Colonic mucosa (tissue), 4 donors: ENCODE data around the gene MTNR1A. TPM values are rescaled to one million over a fixed set of nuclear protein-coding genes. Genes with fewer than 3 reads are reported as not detected.

ENCODE experiments used
- DNase-seq: peaks from one replicate; pipeline ENCODE4 v3.0.0-alpha.2; 2020
- H3K27ac ChIP-seq: fragments of 200-600 bp; one replicate; pipeline ENCODE4 v1.8.0; 2021
- H3K27me3 ChIP-seq: fragments of 200-600 bp; one replicate; pipeline ENCODE4 v1.8.0; 2021
- H3K36me3 ChIP-seq: fragments of 200-600 bp; one replicate; pipeline ENCODE4 v1.8.0; 2021
- H3K4me1 ChIP-seq: fragments of 200-600 bp; one replicate; pipeline ENCODE4 v1.8.0; 2021; ENCODE audit warnings: mild to moderate bottlenecking
- H3K4me3 ChIP-seq: fragments of 200-600 bp; one replicate; pipeline ENCODE4 v1.8.0; 2021
- H3K9ac ChIP-seq, 2 donors: one replicate each; pipeline ENCODE4 v1.7.0; 2013; ENCODE audit warnings: control low read depth in 2 of 2, low read depth in 2 of 2, low read length in 2 of 2
- H3K9me3 ChIP-seq: fragments of 200-600 bp; one replicate; pipeline ENCODE4 v1.8.0; 2021
- CTCF ChIP-seq: fragments of 200-600 bp; IDR thresholded peaks from one replicate; pipeline ENCODE4 v1.8.0; 2022; ENCODE audit warnings: antibody characterized with exemption, mild to moderate bottlenecking
- intact Hi-C: fragments of 100-400 bp; cut with DNase I; formaldehyde crosslinking; loops from one replicate; pipeline ENCODE4 v1.14.1; 2022
- total RNA-seq, 2 donors: library from RNA; stranded (reverse); fragmentation: NEBNext Ultra II Directional in 1 of 2; extraction: Animal tissue kit (Norgen Biotek cat#: 25700) in 1 of 2; gene quantifications; one replicate each; pipeline ENCODE4 v1.2.1, GENCODE V29; 2021
- donor health status: healthy.
- donor health status: DM: no; HTN: no; CAD: no.
- donor health status: DM: no; HTN: no; CAD: no.

MTNR1A gene
- total RNA-seq, 2 donors from 2014 or later, result 1.3 to 3.9 TPM

- TF ChIP-seq CTCF, result no peak
- Histone ChIP-seq H3K4me1 (no peaks in the 10 kb centered on the region), H3K27ac (peak overlapping the region; percentile 86), H3K4me3 (peak overlapping the region; percentile 44), H3K36me3 (no peaks in the 10 kb centered on the region), H3K9me3 (no peaks in the 10 kb centered on the region), H3K9ac (peak overlapping the region in 1 of 2 donors; percentile 54), H3K27me3 (no peaks in the 10 kb centered on the region)
- DNase-seq, result peak; percentile 56
- intact Hi-C loops, result no loop called here
Observed at GRCh38 chr4:186553717-186554116, 1.6 kb downstream of the MTNR1A start.

- Histone ChIP-seq H3K36me3 (no peaks in the 10 kb centered on the region), H3K27me3 (no peaks in the 10 kb centered on the region)
- intact Hi-C loops, result no loop called here
Observed at GRCh38 chr4:186551849-186552248, 3.5 kb downstream of the MTNR1A start.

GRCh38 chr4:186545436-186545835 lies 9.9 kb downstream of the MTNR1A start:
- no peak for DNase-seq
- no peaks in the 10 kb centered on the region for H3K27me3 ChIP-seq
- intact Hi-C loops, result no loop called here

More at GRCh38 chr4:186551849-186552248, 3.5 kb downstream of the MTNR1A start:
- no peak for TF ChIP-seq CTCF
- H3K9ac ChIP-seq, result no peak overlapping the region
- no peaks in the 10 kb centered on the region for H3K9me3 ChIP-seq
- H3K27ac ChIP-seq, result no peak overlapping the region
- no peak for DNase-seq
- no peaks in the 10 kb centered on the region for H3K4me1 ChIP-seq
- no peak overlapping the region for H3K4me3 ChIP-seq

GRCh38 chr4:186543206-186543605 lies 12.2 kb downstream of the MTNR1A start:
- DNase-seq, result no peak
- Histone ChIP-seq H3K9me3 (no peaks in the 10 kb centered on the region), H3K9ac (no peak overlapping the region), H3K27ac (no peak overlapping the region), H3K27me3 (no peaks in the 10 kb centered on the region), H3K4me3 (no peak overlapping the region), H3K36me3 (no peaks in the 10 kb centered on the region), H3K4me1 (no peaks in the 10 kb centered on the region)
- intact Hi-C loops, result no loop called here
- no peak for TF ChIP-seq CTCF

More at GRCh38 chr4:186545436-186545835, 9.9 kb downstream of the MTNR1A start:
- no peak for TF ChIP-seq CTCF
- no peak overlapping the region for H3K27ac ChIP-seq
- H3K9ac ChIP-seq, result no peak overlapping the region
- H3K4me3 ChIP-seq, result no peak overlapping the region
- no peaks in the 10 kb centered on the region for H3K36me3 ChIP-seq
- no peaks in the 10 kb centered on the region for H3K4me1 ChIP-seq
- H3K9me3 ChIP-seq, result no peaks in the 10 kb centered on the region

- no peak overlapping the region for H3K9ac ChIP-seq
- DNase-seq, result no peak
- no peaks in the 10 kb centered on the region for H3K36me3 ChIP-seq
- H3K27ac ChIP-seq, result no peak overlapping the region
- H3K4me3 ChIP-seq, result no peak overlapping the region
- no peaks in the 10 kb centered on the region for H3K4me1 ChIP-seq
- TF ChIP-seq CTCF, result no peak
- intact Hi-C loops, result no loop called here
- H3K27me3 ChIP-seq, result no peaks in the 10 kb centered on the region
- H3K9me3 ChIP-seq, result no peaks in the 10 kb centered on the region
Observed at GRCh38 chr4:186541801-186542200, 13.6 kb downstream of the MTNR1A start.
